Fibroblast of the aortic adventitia (primary cell): ENCODE measurements around the gene COL4A6. TPM values are rescaled to one million over a fixed set of nuclear protein-coding genes. Genes with fewer than 3 reads are reported as not detected.
A peak's percentile ranks its signal among the peaks of the same experiment; 100 is the strongest.

Source experiments
- DNase-seq: peaks from one replicate; pipeline ENCODE4 v3.0.0-alpha.2; 2010; ENCODE audit warnings: low read depth
- H3K4me3 ChIP-seq: 2 replicates; pipeline ENCODE4 v1.5.1; 2011; ENCODE audit warnings: low read depth, mild to moderate bottlenecking, control low read depth, low read length, moderate library complexity
- CTCF ChIP-seq: IDR thresholded peaks from 2 replicates; pipeline ENCODE4 v1.5.1; 2011; ENCODE audit warnings: mild to moderate bottlenecking, low read length, control low read depth, inconsistent platforms; ENCODE audit not compliant: insufficient read depth
- total RNA-seq: library from RNA; depleted of rRNA; stranded (reverse); fragments of >200 nt; gene quantifications from 2 replicates; pipeline ENCODE4 v1.2.3, GENCODE V29; 2012; ENCODE audit warnings: low replicate concordance

The COL4A6 gene
- total RNA-seq, 1 donor, result 2.2 TPM

- no peak for TF ChIP-seq CTCF
- no peak overlapping the region for H3K4me3 ChIP-seq
- DNase-seq, result no peak
These were observed 152.3 kb downstream of the COL4A6 start for GRCh38 chrX:108285918-108286317.

- no peak for TF ChIP-seq CTCF
- DNase-seq, result no peak
- no peak overlapping the region for H3K4me3 ChIP-seq
These were observed 152.9 kb downstream of the COL4A6 start for GRCh38 chrX:108285356-108285755.

- DNase-seq, result no peak
- no peak for TF ChIP-seq CTCF
- no peak overlapping the region for H3K4me3 ChIP-seq
These were observed 162.5 kb downstream of the COL4A6 start for GRCh38 chrX:108275732-108276131.

- no peak for TF ChIP-seq CTCF
- DNase-seq, result no peak
- H3K4me3 ChIP-seq, result no peak overlapping the region
These were observed 166.8 kb downstream of the COL4A6 start for GRCh38 chrX:108271397-108271787.

- no peak for TF ChIP-seq CTCF
- DNase-seq, result peak; percentile 21
- no peak overlapping the region for H3K4me3 ChIP-seq
These were observed 167.4 kb downstream of the COL4A6 start for GRCh38 chrX:108270739-108271396.

GRCh38 chrX:108270280-108270679, 167.9 kb downstream of the COL4A6 start:
- H3K4me3 ChIP-seq, result no peak overlapping the region
- no peak for DNase-seq
- TF ChIP-seq CTCF, result no peak
